Thyroid gland (tissue), 4 donors: ENCODE data around the gene TRABD2B. TPM values are rescaled to one million over a fixed set of nuclear protein-coding genes. Genes with fewer than 3 reads are reported as not detected.
A peak's percentile ranks its signal among the peaks of the same experiment; 100 is the strongest.

Experiments used
- DNase-seq, 2 donors: peaks; one replicate each; pipeline ENCODE4 v3.0.0-alpha.2; 2019
- H3K27ac ChIP-seq, 3 donors: fragments of 200-600 bp; sonication (generic); 1 replicate in 2 of 3; 2 replicates in 1 of 3; pipeline ENCODE4 v1.5.1; 2016 to 2019; ENCODE audit warnings: mild to moderate bottlenecking in 1 of 3, moderate library complexity in 1 of 3
- H3K27me3 ChIP-seq: fragments of 200-600 bp; sonication (generic); one replicate; pipeline ENCODE4 v1.5.1; 2019
- H3K36me3 ChIP-seq, 2 donors: fragments of 200-600 bp; sonication (generic); one replicate each; pipeline ENCODE4 v1.5.1; 2016 to 2019
- H3K4me1 ChIP-seq, 2 donors: fragments of 200-600 bp; sonication (generic); one replicate each; pipeline ENCODE4 v1.5.1; 2017 to 2019
- H3K4me3 ChIP-seq, 3 donors: fragments of 200-600 bp; sonication (generic); replicated peaks in 1 of 3; 1 replicate in 2 of 3; 2 replicates in 1 of 3; pipeline ENCODE4 v1.5.1; 2016; ENCODE audit warnings: mild to moderate bottlenecking in 1 of 3
- H3K9me3 ChIP-seq: fragments of 200-600 bp; sonication (generic); one replicate; pipeline ENCODE4 v1.5.1; 2017
- POLR2A ChIP-seq, 2 donors: fragments of 450-650 bp; IDR thresholded peaks; one replicate each; pipeline ENCODE4 v1.6.1; 2017; ENCODE audit warnings: antibody characterized with exemption in 2 of 2, mild to moderate bottlenecking in 2 of 2, moderate library complexity in 1 of 2
- WGBS, 2 donors: methylation state at CpG; one replicate each; pipeline ENCODE4 v1.1.5; 2017; 5-methylcytosine and 5-hydroxymethylcytosine counted together
- intact Hi-C: fragments of 100-400 bp; cut with DNase I; formaldehyde crosslinking; loops from one replicate; pipeline ENCODE4 v1.15.1; 2023
- total RNA-seq, 4 donors: library from RNA; depleted of rRNA; stranded (reverse); fragments of >200 nt; gene quantifications; one replicate each; pipeline ENCODE4 v1.2.3, GENCODE V29; 2016
- TF ChIP-seq, protein P1 (sequence below), 6 experiments: fragments of 200-600 bp in 3 of 6; fragments of 450-650 bp in 3 of 6; sonication (generic) in 3 of 6; IDR thresholded peaks; one replicate each; pipeline ENCODE4 v1.5.1; 2016 to 2019; ENCODE audit warnings: antibody characterized with exemption in 6 of 6, mild to moderate bottlenecking in 2 of 6, inconsistent platforms in 1 of 6, moderate library complexity in 1 of 6

Gene TRABD2B
- total RNA-seq, 4 donors from 2014 or later, result 0.34 to 1.1 (median 0.63) TPM

DNA sequence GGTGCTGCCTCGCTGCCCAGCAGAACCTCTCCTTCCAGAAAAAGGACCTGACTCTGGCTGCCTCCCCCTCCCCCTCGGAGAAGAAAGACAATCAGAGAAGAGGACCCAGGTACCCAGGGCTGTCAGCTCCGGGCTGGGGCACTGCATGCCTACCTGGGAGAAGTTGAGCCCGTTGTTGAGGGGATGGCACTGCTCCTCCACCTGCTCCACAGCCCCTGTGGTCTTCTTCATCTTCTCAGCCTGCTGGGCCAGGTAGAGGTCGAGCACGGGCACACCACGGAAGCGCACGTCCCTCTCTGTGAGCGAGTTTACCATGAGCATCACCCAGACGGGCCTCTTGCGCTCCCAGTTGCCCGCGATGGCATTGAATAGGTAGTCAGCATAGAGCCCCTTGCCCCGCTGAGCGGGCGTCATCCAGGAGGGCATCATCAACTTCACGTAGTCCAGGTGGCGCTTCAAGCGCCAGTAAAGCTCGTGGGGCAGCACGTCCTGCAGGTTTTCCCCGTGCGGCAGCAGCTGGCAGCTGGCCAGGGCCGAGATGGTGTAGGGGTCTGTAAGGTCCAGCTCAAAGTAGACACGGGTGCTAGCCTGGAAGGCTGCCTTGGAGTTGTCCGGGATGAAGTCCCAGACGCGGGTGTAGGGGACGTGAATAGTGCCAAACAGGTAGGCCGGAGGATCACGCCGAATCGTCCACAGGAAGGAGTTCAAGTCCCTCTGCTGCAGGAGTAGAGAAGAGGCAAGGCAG lies 3.1 kb downstream of the TRABD2B start:
- Histone ChIP-seq H3K27ac (no peak overlapping the region), H3K9me3 (no peaks in the 10 kb centered on the region), H3K36me3 (no peaks in the 10 kb centered on the region), H3K4me1 (peaks cover 0 to 12% of the 10 kb centered on the region in 2 donors), H3K27me3 (no peaks in the 10 kb centered on the region), H3K4me3 (no peak overlapping the region)
- intact Hi-C loops, result no loop called here
- 91 to 92% methylated on average over 24 to 32 of the region's 34 CpGs for WGBS, 2 donors
- DNase-seq, result no peak
- TF ChIP-seq, protein P1, sequence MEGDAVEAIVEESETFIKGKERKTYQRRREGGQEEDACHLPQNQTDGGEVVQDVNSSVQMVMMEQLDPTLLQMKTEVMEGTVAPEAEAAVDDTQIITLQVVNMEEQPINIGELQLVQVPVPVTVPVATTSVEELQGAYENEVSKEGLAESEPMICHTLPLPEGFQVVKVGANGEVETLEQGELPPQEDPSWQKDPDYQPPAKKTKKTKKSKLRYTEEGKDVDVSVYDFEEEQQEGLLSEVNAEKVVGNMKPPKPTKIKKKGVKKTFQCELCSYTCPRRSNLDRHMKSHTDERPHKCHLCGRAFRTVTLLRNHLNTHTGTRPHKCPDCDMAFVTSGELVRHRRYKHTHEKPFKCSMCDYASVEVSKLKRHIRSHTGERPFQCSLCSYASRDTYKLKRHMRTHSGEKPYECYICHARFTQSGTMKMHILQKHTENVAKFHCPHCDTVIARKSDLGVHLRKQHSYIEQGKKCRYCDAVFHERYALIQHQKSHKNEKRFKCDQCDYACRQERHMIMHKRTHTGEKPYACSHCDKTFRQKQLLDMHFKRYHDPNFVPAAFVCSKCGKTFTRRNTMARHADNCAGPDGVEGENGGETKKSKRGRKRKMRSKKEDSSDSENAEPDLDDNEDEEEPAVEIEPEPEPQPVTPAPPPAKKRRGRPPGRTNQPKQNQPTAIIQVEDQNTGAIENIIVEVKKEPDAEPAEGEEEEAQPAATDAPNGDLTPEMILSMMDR (IDR thresholded peaks at IDR 0.05), result no peak
- no peak for TF ChIP-seq POLR2A (IDR thresholded peaks at IDR 0.05)

DNA sequence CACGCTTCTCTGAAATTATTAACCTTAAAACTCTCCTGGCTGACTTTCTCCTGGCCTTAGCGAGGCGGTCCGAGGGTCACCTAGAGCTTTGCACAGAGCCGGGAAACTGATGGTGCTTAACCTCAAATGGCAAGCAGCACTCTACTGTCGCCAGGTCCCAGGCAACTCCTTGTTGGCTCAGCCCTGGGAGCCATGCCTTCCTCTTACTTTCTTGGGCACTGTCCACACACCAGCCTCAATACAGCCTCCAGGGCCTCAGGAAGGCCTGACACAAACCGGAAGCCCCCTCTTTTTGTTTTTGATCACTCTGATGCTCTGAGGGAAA lies 3.8 kb downstream of the TRABD2B start:
- no peak for DNase-seq
- no peak overlapping the region for H3K27ac ChIP-seq
- WGBS, 2 donors, result 83 to 92% methylated on average over 7 of the region's 7 CpGs
- intact Hi-C loops, result no loop called here
- H3K36me3 ChIP-seq, result no peaks in the 10 kb centered on the region
- H3K27me3 ChIP-seq, result no peaks in the 10 kb centered on the region
- no peak overlapping the region for H3K4me3 ChIP-seq
- no peaks in the 10 kb centered on the region for H3K9me3 ChIP-seq
- H3K4me1 ChIP-seq, result peaks cover 0 to 12% of the 10 kb centered on the region in 2 donors
- no peak for TF ChIP-seq POLR2A (IDR thresholded peaks at IDR 0.05)
- TF ChIP-seq, protein P1 (IDR thresholded peaks at IDR 0.05), result no peak

DNA sequence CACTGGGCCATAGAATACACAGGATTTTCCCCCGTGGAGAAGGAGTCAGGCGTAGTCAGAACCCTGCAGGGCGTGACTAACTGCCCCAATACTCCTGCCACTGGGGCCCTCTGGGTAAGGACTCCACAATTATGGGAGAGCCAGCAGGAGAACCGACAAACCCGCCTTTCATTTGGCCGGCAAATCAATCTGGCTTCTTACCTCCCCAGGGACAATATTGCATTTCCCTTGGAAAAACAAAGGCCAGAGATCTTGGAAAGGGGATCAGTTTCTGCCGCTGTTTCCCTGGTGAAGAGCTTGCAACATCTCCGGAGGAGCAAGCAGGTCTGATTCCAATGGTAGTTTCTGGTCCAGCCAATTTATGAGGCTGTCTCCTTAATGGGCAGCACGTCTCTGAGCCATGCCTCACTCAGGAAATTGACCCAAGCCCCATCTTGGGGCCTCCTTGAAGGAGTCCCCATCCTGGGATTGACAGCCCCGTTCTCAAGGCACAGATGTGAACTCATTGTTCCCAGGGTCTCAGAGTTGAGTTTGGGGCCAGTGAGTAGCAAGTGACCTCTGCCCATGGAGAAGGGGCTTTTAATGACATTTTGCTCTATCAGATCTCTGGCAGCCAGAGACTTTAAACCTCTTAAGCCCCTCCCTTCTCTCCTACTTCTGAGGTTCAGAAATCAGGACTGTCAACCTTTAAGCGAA lies 4.3 kb downstream of the TRABD2B start:
- no peaks in the 10 kb centered on the region for H3K9me3 ChIP-seq
- H3K36me3 ChIP-seq, result no peaks in the 10 kb centered on the region
- intact Hi-C loops, result no loop called here
- no peak overlapping the region for H3K27ac ChIP-seq
- no peak overlapping the region for H3K4me3 ChIP-seq
- H3K27me3 ChIP-seq, result no peaks in the 10 kb centered on the region
- no peak for TF ChIP-seq POLR2A (IDR thresholded peaks at IDR 0.05)
- TF ChIP-seq, protein P1 (IDR thresholded peaks at IDR 0.05), result no peak
- peaks cover 0 to 11% of the 10 kb centered on the region in 2 donors for H3K4me1 ChIP-seq
- peak in 1 of 2 donors; percentile 7 for DNase-seq
- WGBS, 2 donors, result 50 to 71% methylated on average over 10 to 11 of the region's 11 CpGs

DNA sequence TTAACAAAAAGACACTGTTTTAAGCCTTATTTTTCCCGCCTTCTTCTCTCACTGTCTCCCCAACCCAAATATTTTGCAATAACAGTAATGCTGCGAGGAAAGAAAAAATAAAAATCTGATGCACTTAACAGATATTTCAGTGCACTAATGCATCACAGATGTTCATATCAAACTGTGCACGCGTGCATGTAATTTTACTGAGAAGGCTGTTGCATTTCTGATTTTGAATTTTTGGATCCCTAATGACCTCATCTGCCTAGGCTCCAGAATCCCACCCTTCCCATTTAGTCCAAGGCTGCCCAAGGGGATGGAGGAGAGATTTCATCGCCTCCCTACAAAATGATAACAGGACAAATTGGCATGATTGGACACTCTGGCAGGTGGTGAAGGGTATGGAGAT lies 5.5 kb downstream of the TRABD2B start:
- DNase-seq, result no peak
- H3K4me3 ChIP-seq, result no peak overlapping the region
- no peaks in the 10 kb centered on the region for H3K27me3 ChIP-seq
- H3K4me1 ChIP-seq, result peaks cover 0 to 14% of the 10 kb centered on the region in 2 donors
- no peaks in the 10 kb centered on the region for H3K36me3 ChIP-seq
- H3K9me3 ChIP-seq, result no peaks in the 10 kb centered on the region
- TF ChIP-seq, protein P1 (IDR thresholded peaks at IDR 0.05), result no peak
- no peak for TF ChIP-seq POLR2A (IDR thresholded peaks at IDR 0.05)
- intact Hi-C loops, result no loop called here
- H3K27ac ChIP-seq, result no peak overlapping the region
- WGBS, 2 donors, result 87 to 92% methylated on average over 5 of the region's 5 CpGs

DNA sequence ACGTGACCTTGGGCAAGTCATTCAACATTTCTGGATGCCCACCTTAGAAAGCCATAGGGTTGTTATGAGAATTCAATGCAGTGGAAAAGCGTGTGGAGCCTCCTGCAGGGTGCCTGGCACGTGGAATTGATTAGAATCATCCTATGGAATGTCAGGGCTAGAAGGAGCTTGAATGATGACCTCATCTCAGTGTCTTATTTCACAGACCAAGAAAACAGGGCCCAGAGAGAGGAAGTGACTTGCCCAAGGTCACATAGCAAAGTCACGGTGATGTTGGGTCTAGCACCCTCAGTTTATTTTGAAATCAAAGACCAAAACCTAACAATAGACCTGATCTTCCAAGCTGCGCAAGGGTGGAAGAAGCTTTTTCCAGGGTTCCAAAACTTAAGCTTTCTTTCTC lies 6.0 kb downstream of the TRABD2B start:
- Histone ChIP-seq H3K4me1 (peaks cover 0 to 14% of the 10 kb centered on the region in 2 donors), H3K4me3 (no peak overlapping the region), H3K36me3 (no peaks in the 10 kb centered on the region), H3K9me3 (no peaks in the 10 kb centered on the region), H3K27me3 (no peaks in the 10 kb centered on the region), H3K27ac (no peak overlapping the region)
- no peak for DNase-seq
- intact Hi-C loops, result no loop called here
- TF ChIP-seq POLR2A (IDR thresholded peaks at IDR 0.05), result no peak
- TF ChIP-seq, protein P1 (IDR thresholded peaks at IDR 0.05), result no peak
- WGBS, 2 donors, result 88 to 93% methylated on average over 5 of the region's 5 CpGs
